Superior temporal gyrus (tissue), 1 donor: Measurements from ENCODE around the gene OR4N2.
"Not testable (repeated sequence)": the region's sequence is repeated elsewhere in the genome, so short reads cannot be mapped to it uniquely, and the experiment has no call there.

Source experiments
- DNase-seq: peaks from one replicate; pipeline ENCODE4 v3.0.0-alpha.2; 2016; ENCODE audit errors: extremely low spot score

OR4N2 gene

DNA sequence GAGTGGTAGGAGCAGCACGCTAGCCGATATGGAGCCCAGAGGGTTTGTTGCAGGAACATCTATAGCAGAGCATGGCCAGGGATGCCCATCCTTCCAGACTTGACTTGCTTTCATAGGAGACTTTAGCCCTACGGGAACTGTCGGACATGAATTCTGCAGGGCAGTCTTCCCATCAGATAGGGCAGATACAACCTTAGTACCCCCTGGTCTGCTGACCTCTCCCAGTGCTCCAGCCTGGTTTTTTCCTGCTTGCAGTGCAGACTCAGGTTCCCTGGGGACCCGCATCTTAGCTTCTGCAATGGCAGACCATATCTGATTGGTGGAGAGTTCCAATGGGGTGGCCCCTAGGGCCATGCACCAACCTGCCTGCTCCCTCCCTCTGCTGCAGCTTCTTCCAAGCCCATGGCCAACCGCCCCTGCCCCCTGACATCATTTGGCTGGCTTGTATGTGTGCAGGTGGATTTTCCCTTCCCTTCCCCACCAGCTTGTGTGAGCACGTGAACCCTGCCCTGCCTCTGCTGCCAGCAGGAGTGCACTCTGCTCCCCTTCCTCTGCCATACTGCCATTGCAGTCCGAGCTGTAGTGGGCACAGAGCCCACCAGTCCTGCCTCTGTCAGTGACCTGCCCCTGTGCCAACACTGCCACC is 30.8 kb downstream of the OR4N2 start:
- DNase-seq = not testable (repeated sequence)

DNA sequence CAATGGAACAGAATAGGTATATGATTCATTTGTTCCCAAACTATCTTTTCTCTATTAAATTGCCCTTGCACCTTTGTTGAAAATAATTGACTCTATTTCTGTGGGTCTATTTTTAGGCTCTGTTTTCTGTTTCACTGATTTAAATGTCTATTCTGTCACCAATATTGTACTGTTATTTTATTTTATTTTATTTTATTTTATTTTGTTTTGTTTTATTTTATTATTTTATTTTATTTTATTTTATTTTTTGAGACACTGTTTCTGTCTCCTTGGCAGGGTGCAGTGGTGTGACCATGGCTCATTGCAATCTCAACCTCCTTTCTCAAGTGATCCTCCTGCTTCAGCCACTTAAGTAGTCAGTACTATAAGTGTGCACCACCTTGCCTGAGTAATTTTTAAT is 34.9 kb downstream of the OR4N2 start:
- no peak for DNase-seq

DNA sequence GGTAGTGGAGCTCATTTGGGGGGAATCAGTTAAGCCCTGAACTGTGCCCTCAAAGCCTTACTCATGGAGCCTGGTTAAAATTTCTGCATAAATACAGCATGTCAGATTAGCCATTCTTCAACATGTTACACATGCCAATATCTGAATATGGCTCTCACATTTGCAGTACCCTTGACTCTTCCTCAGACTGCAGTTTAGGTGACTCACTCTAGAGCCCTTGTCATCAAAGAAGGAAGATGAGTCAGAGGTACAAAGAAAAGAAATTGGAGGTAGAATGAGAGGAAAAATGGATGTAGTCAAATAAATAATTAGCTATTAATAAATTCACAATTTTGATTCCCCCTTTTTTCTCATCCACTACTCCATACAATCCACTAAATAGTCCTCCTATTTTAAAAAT is 47.8 kb downstream of the OR4N2 start:
- DNase-seq = no peak

- DNase-seq = not testable (repeated sequence)
These were observed 62.6 kb downstream of the OR4N2 start for GRCh38 chr14:19866061-19866669.

DNA sequence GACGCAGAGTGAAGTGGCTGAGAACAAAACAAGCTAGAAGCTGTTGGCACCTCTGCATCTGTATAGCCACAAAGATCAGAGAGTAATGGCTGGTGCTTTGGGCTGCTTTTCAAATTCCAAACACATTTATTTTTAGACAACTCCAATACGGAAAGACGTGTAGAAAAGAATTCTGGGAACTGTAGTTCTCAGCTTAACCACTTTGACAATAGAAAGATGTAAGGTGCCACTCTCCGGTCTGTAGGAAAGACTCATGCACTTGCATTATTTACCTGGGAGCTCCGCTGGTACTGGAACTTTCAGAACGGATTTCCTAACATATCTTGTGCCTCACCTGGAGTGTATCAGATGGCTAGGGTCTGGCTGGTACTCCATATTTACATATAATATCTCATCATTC is 69.6 kb downstream of the OR4N2 start:
- no peak for DNase-seq

DNA sequence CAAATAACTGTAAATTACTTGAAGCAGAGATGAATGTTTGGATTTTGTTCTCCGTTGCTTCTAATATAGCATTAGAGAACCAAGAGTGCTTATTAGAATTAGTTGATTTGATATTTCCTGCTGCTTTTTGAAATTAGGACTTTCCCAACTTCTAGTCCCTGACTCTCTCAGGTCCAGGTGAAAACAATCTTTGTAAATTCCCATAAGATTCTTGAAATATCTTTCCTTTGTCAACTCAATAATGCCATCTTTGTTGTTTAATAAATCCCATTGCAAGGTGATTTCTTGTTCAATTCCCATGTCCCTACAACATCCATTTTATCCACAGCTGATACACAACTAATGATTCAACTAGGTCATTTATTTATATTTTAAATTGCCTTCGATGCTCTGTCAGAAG is 71.3 kb downstream of the OR4N2 start, which contains the start of gene OR4K2:
Gene OR4K2, plus strand, starts transcription at position 301 of the 400 bp plus-strand sequence. CDS start 1,126 bp downstream, outside the sequence.
- no peak for DNase-seq

GRCh38 chr14:19878029-19878642 is 74.6 kb downstream of the OR4N2 start:
- DNase-seq = peak; percentile 55
